HepG2 (cell line): Measurements from ENCODE around the gene NKX1-2. TPM values are rescaled to one million over a fixed set of nuclear protein-coding genes. Genes with fewer than 3 reads are reported as not detected.

Source experiments
- ATAC-seq: fragments of 200-7000 bp; cut with Tn5 transposase; 3 replicates; pipeline ENCODE4 v1.9.1; 2020; ENCODE audit warnings: mild to moderate bottlenecking, moderate library complexity
- BruUV-seq: library from RNA; stranded (reverse); fragments of 400-500 nt; replicated peaks from 2 replicates; lab custom pipeline; 2021; lab: Mats Ljungman, UMichigan
- CTCF ChIA-PET: fragments of 300-600 bp; formaldehyde crosslinking; extraction: SDS; loops from one replicate; lab custom pipeline; 2021; ENCODE audit warnings: low total read pairs, inconsistent platforms, low intra/inter-chr PET ratio; lab: Yijun Ruan, JAX
- POLR2A ChIA-PET: fragments of 350-600 bp; sonication (Branson Sonifier 250); formaldehyde crosslinking; loops from one replicate; lab custom pipeline; 2020; ENCODE audit warnings: antibody characterized with exemption, inconsistent platforms; lab: Yijun Ruan, JAX
- DNase-seq: peaks from one replicate; pipeline ENCODE4 v3.0.0-alpha.2; 2015; ENCODE audit warnings: low spot score
- FAIRE-seq: peaks from 3 replicates; lab custom pipeline; 2011; peaks lifted over from hg19 to GRCh38; lab: Jason Lieb, UNC
- H2AFZ ChIP-seq: one replicate; pipeline ENCODE4 v1.6.1; 2011; ENCODE audit warnings: low read length, inconsistent platforms
- H3K27ac ChIP-seq: fragments of 300-600 bp; 3 replicates; pipeline ENCODE4 v1.8.0; 2011; ENCODE audit warnings: mixed run types, mild to moderate bottlenecking, mixed read lengths, low read length, inconsistent platforms; ENCODE audit not compliant: insufficient read depth; ENCODE audit errors: extremely low read length
- H3K27me3 ChIP-seq, 2 experiments: fragments of 200-600 bp in 1 of 2; 2 replicates in 1 of 2; 3 replicates in 1 of 2; pipeline versions ENCODE4 v1.6.0 to v1.8.0; 2011; ENCODE audit warnings: low read length in 2 of 2, mild to moderate bottlenecking in 2 of 2, moderate library complexity in 2 of 2, inconsistent platforms in 1 of 2; ENCODE audit not compliant: insufficient read depth in 2 of 2, control insufficient read depth in 1 of 2
- H3K36me3 ChIP-seq, 2 experiments: fragments of 200-600 bp in 1 of 2; replicated peaks in 1 of 2; 2 replicates in 1 of 2; 3 replicates in 1 of 2; pipeline versions ENCODE4 v1.5.1 to v1.8.0; 2011; ENCODE audit warnings: low read length in 2 of 2, inconsistent platforms in 1 of 2; ENCODE audit not compliant: insufficient read depth in 2 of 2, control insufficient read depth in 1 of 2
- H3K4me1 ChIP-seq: 2 replicates; pipeline ENCODE4 v1.5.1; 2012; ENCODE audit warnings: low read length, inconsistent platforms; ENCODE audit not compliant: insufficient read depth
- H3K4me2 ChIP-seq: 2 replicates; pipeline ENCODE4 v1.6.0; 2011; ENCODE audit warnings: low read depth, low read length, inconsistent platforms
- H3K4me3 ChIP-seq, 3 experiments: fragments of 200-600 bp in 1 of 3; sonication (generic), shearing (Covaris generic) in 1 of 3; replicated peaks in 1 of 3; 2 replicates each; pipeline ENCODE4 v1.5.1; 2011 to 2016; ENCODE audit warnings: low read length in 3 of 3, inconsistent platforms in 2 of 3, low read depth in 2 of 3, mild to moderate bottlenecking in 2 of 3, control low read depth in 1 of 3, mixed read lengths in 1 of 3; ENCODE audit not compliant: insufficient read depth in 1 of 3
- H3K79me2 ChIP-seq: one replicate; pipeline ENCODE4 v1.6.1; 2011; ENCODE audit warnings: low read length, inconsistent platforms; ENCODE audit not compliant: insufficient read depth
- H3K9ac ChIP-seq: 2 replicates; pipeline ENCODE4 v1.6.0; 2011; ENCODE audit warnings: mild to moderate bottlenecking, low read depth, low read length, inconsistent platforms; ENCODE audit not compliant: insufficient read depth
- H3K9me3 ChIP-seq: 2 replicates; pipeline ENCODE4 v1.5.1; 2012; ENCODE audit warnings: mild to moderate bottlenecking, low read length
- H4K20me1 ChIP-seq: 2 replicates; pipeline ENCODE4 v1.6.0; 2011; ENCODE audit warnings: inconsistent platforms, mild to moderate bottlenecking, low read length, moderate library complexity; ENCODE audit not compliant: insufficient read depth
- AGO1 ChIP-seq: fragments of 200-400 bp; formaldehyde crosslinking; IDR thresholded peaks from 2 replicates; pipeline ENCODE4 v1.6.1; 2017; ENCODE audit warnings: mild to moderate bottlenecking, low read depth, low read length, moderate library complexity; ENCODE audit not compliant: poor library complexity, severe bottlenecking
- ARNTL ChIP-seq: sonication (generic); formaldehyde crosslinking; IDR thresholded peaks from 2 replicates; pipeline ENCODE4 v1.4.0; 2020; ENCODE audit warnings: mild to moderate bottlenecking, missing genetic modification reagents
- HCFC1 ChIP-seq: fragments of 150-350 bp; IDR thresholded peaks from 2 replicates; pipeline ENCODE4 v1.6.1; 2014; ENCODE audit warnings: low read depth, low read length
- MAZ ChIP-seq, 2 experiments: sonication (generic) in 1 of 2; formaldehyde crosslinking in 1 of 2; IDR thresholded peaks; 2 replicates each; pipeline versions ENCODE4 v1.5.0 to v1.6.1; 2012 to 2020; ENCODE audit warnings: low read depth in 2 of 2, mild to moderate bottlenecking in 2 of 2, borderline replicate concordance in 1 of 2, improper control_type of control experiment in 1 of 2, low read length in 1 of 2, missing genetic modification reagents in 1 of 2, moderate library complexity in 1 of 2
- NAIF1 ChIP-seq: sonication (generic); formaldehyde crosslinking; IDR thresholded peaks from 2 replicates; pipeline ENCODE4 v1.5.0; 2020; ENCODE audit warnings: mild to moderate bottlenecking, missing genetic modification reagents, borderline replicate concordance
- PHF8 ChIP-seq: sonication (generic); formaldehyde crosslinking; IDR thresholded peaks from 2 replicates; pipeline ENCODE4 v1.5.0; 2020; ENCODE audit warnings: missing genetic modification reagents
- SMYD3 ChIP-seq: sonication (generic); formaldehyde crosslinking; IDR thresholded peaks from 2 replicates; pipeline ENCODE4 v1.8.1; 2023; ENCODE audit warnings: mild to moderate bottlenecking, missing genetic modification reagents
- SRSF9 ChIP-seq: fragments of 200-400 bp; formaldehyde crosslinking; IDR thresholded peaks from 2 replicates; pipeline ENCODE4 v1.6.1; 2018; ENCODE audit warnings: borderline replicate concordance, mild to moderate bottlenecking, low read depth, low read length; ENCODE audit not compliant: insufficient read depth, poor library complexity, severe bottlenecking
- TEAD2 ChIP-seq: sonication (generic); formaldehyde crosslinking; IDR thresholded peaks from 2 replicates; pipeline ENCODE4 v1.9.0; 2021; ENCODE audit warnings: missing genetic modification reagents
- THAP11 ChIP-seq: IDR thresholded peaks from 2 replicates; pipeline ENCODE4 v1.6.1; 2016; ENCODE audit warnings: missing biosample characterization, missing genetic modification reagents
- ZBTB7B ChIP-seq: sonication (generic); formaldehyde crosslinking; IDR thresholded peaks from 2 replicates; pipeline ENCODE4 v1.4.0; 2020; ENCODE audit warnings: missing genetic modification reagents
- ZNF143 ChIP-seq: sonication (generic); formaldehyde crosslinking; IDR thresholded peaks from 2 replicates; pipeline ENCODE4 v1.4.0; 2020; ENCODE audit warnings: missing genetic modification reagents
- ZNF557 ChIP-seq: sonication (generic); formaldehyde crosslinking; IDR thresholded peaks from 2 replicates; pipeline ENCODE4 v1.4.0; 2020; ENCODE audit warnings: missing genetic modification reagents
- ZSCAN31 ChIP-seq: sonication (generic); formaldehyde crosslinking; IDR thresholded peaks from 2 replicates; pipeline ENCODE4 v1.5.0; 2020; ENCODE audit warnings: low read depth, mild to moderate bottlenecking, missing genetic modification reagents
- WGBS: methylation state at CpG from one replicate; pipeline ENCODE4 v1.1.6; 2017; ENCODE audit warnings: low lambda C conversion rate; 5-methylcytosine and 5-hydroxymethylcytosine counted together
- in situ Hi-C: cut with HindIII; loops from 2 replicates; pipeline ENCODE4 v1.10.0; 2017; ENCODE audit warnings: low pct_unique_long_range_greater_than_20kb; ENCODE audit not compliant: extremely low pct_ligation_motif_present
- intact Hi-C: fragments of 100-400 bp; cut with micrococcal nuclease; formaldehyde crosslinking; loops from one replicate; pipeline ENCODE4 v1.10.0; 2022; ENCODE audit not compliant: unreplicated experiment
- polyA plus RNA-seq, 8 experiments: library from polyadenylated mRNA; depleted of rRNA in 3 of 8; stranded (reverse) in 7 of 8; unstranded in 1 of 8; fragments of >200 nt; fragmentation: Illumina TruSeq in 4 of 8; extraction: Trizol in 4 of 8; gene quantifications; 2 replicates each; pipeline versions ENCODE4 v1.2.1 to v1.2.3, GENCODE V29; 2011 to 2016; ENCODE audit warnings: low read depth in 4 of 8, missing spikeins in 1 of 8, mixed read lengths in 1 of 8; ENCODE audit not compliant: insufficient read depth in 1 of 8
- total RNA-seq, 5 experiments: library from RNA; depleted of rRNA; stranded (reverse); fragments of >200 nt; fragmentation: Illumina TruSeq; extraction: Trizol; gene quantifications; 2 replicates each; pipeline ENCODE4 v1.2.3, GENCODE V29; 2016; ENCODE audit warnings: low read depth in 1 of 5

NKX1-2 gene
- total and polyA plus RNA-seq, 2 of the 13 experiments (the other 11 are each of a cell fraction or from before 2014, with no cell fraction given) = not detected

DNA sequence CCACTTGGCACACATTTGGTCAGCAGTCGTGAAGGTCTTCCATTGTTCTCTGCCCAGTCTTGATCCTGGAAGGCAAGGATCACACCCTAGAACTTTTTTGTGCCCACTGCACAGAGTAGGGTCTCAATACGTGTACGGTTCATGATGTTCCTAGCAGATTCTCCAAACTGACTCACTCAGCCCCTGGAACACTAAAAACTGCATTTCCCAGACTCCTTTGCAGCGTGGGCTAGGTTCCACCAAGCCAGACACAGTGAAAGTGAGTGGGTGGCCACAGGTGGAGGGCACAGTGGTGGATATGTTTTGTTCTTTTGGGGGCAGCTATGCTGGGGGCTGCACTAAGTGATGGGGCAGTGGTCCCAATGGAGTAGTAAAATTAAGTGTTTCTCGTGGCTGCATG is 10.3 kb upstream of the NKX1-2 start:
- no TSS peak for BruUV-seq
- no peaks in the 10 kb centered on the region for H3K36me3 ChIP-seq
- WGBS = 38% methylated on average over 4 of the region's 5 CpGs
- intact Hi-C loops (no loop called here), in situ Hi-C loops (loop anchor here (5.0 kb wide), 1 partner anchor 43 kb away; the partner anchor contains the start of gene OAT)
- no peak for DNase-seq
- no peak for ATAC-seq
- no peak overlapping the region for H3K9ac ChIP-seq
- H3K4me1 ChIP-seq = peaks cover 34% of the 10 kb centered on the region
- no peak for FAIRE-seq
- peaks cover 0 to 3% of the 10 kb centered on the region in 2 experiments; a peak in 1 of 5 replicates for H3K27me3 ChIP-seq
- TF ChIP-seq THAP11 (CRISPR knock-in tag) (peak; percentile 91), ZNF143 (CRISPR knock-in tag) (peak; percentile 74), HCFC1 (peak; percentile 30; the same call in 1 of the 2 replicates), AGO1 (no peak)
- no peak overlapping the region for H2AFZ ChIP-seq
- CTCF ChIA-PET = no interaction called here
- no peak overlapping the region for H3K27ac ChIP-seq
- H4K20me1 ChIP-seq = 0 out of 2 replicates have a peak, but pooled peaks cover 6% of the 10 kb centered on the region
- H3K9me3 ChIP-seq = no peaks in the 10 kb centered on the region
- POLR2A ChIA-PET = interaction anchor here (2.8 kb wide), 1 partner anchor 43 kb away, joined by 27 read pairs; the partner anchor contains the start of gene OAT
- no peak overlapping the region for H3K4me3 ChIP-seq
- H3K79me2 ChIP-seq = no peaks in the 10 kb centered on the region
- H3K4me2 ChIP-seq = no peak overlapping the region

- DNase-seq (no peak), FAIRE-seq (no peak), ATAC-seq (no peak)
- in situ Hi-C loops = no loop called here
- TF ChIP-seq ZNF557 (CRISPR knock-in tag) = no peak
- TF ChIP-seq PHF8 (CRISPR knock-in tag) = no peak
- TF ChIP-seq ZBTB7B (CRISPR knock-in tag) = no peak
- TF ChIP-seq NAIF1 (CRISPR knock-in tag) = no peak
- TF ChIP-seq ZSCAN31 (CRISPR knock-in tag) = no peak
- no peak for TF ChIP-seq ARNTL
- TF ChIP-seq SMYD3 (CRISPR knock-in tag) = no peak
- no peak for TF ChIP-seq TEAD2 (CRISPR knock-in tag)
- TF ChIP-seq SRSF9 = no peak
- TF ChIP-seq MAZ (IDR thresholded peaks at IDR 0.05; ENCODE audit: borderline replicate concordance, low read depth, low read length) = no peak
- no peak for TF ChIP-seq MAZ (CRISPR knock-in tag; IDR thresholded peaks at IDR 0.05; ENCODE audit: low read depth)
- POLR2A ChIA-PET = interaction anchor here (1.3 kb wide), 1 partner anchor 8 kb away, joined by 4 read pairs; no protein-coding TSS in a partner anchor
- no peak overlapping the region for H2AFZ ChIP-seq
- H3K79me2 ChIP-seq = no peaks in the 10 kb centered on the region
- intact Hi-C loops = no loop called here
- H3K27ac ChIP-seq = no peak overlapping the region
- WGBS = 0% methylated on average over 1 of the region's 1 CpG
- CTCF ChIA-PET = no interaction called here
- H3K9ac ChIP-seq = no peak overlapping the region
- H3K4me2 ChIP-seq = no peak overlapping the region
- BruUV-seq = no TSS peak
- no peaks in the 10 kb centered on the region for H3K36me3 ChIP-seq
- H3K4me1 ChIP-seq = peaks cover 26% of the 10 kb centered on the region
- H4K20me1 ChIP-seq = 0 out of 2 replicates have a peak, but pooled peaks cover 5% of the 10 kb centered on the region
- no peak overlapping the region for H3K4me3 ChIP-seq
- H3K27me3 ChIP-seq = peaks cover 0 to 9% of the 10 kb centered on the region in 2 experiments; a peak in 2 of 5 replicates
- H3K9me3 ChIP-seq = no peaks in the 10 kb centered on the region
Observed at GRCh38 chr10:124459395-124459794, 9.6 kb upstream of the NKX1-2 start.
